HS-5 (cell line): ENCODE data around the gene SOCS2.
"Not testable (repeated sequence)": the region's sequence is repeated elsewhere in the genome, so short reads cannot be mapped to it uniquely, and the experiment has no call there.

Source experiments
- DNase-seq: peaks from one replicate; pipeline ENCODE4 v3.0.0-alpha.2; 2012; ENCODE audit warnings: low read depth

Gene SOCS2

DNA sequence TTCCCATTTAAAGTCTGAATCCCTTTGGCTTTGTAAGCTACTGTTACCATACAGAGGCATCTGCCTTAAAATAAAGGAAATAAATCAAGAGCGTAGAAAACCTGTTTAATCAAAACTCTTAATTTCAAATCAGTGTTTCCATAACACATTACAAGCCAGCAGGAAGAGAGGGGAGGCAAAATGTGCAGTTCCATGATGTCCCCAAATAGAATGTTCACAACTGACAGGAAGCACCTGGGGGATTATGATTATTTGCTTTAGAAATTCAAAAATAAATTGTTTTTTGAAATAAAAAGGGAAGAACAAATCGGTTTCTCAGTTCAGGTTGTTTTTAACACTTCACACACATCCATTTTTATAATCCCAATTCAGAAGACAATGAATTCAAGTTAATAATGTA lies 21.4 kb downstream of the SOCS2 start:
- no peak for DNase-seq

DNA sequence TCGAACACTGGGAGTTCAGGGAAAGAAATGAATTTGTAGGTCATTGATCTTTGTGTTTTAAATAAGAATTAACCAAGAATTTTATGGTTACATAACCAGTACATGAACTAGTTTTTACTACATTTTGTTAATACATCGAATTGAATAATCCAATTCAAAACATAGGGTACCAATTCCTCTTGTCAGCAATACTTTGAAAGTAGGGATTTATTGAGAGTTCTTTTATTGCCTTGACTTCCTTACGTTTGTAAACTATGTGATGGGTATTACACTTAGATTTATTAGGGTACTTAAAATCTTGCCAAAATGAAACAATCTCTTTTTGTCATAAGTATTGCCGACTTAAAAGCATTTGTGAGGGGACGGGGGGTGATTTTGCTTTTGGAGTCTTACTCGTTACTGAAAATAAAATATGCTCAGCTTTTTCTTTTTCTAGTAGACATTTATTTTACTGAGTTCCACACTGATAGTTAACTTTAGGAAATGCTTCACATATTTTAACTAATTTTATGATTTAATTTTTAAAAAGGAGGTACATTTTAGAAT lies 22.4 kb downstream of the SOCS2 start:
- no peak for DNase-seq

DNA sequence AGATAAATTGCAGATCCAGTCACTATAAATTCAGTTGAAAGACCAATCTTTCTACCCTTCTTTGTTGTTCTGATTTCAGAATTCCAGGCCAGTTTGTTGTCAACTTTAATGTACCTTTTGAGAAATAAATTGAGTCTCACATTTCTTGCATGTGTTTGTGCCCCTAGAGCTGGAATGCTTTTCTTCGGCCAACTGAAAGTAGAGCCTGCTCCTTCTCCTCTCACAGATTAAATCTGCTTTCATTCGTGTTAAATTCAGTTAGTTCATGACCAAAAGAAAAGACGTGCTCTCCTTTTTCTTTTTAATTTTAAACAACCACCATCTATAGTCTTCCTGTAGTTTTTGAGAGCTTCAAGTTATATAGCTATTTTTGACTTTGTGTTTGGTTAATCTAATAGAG lies 22.9 kb downstream of the SOCS2 start:
- no peak for DNase-seq

DNA sequence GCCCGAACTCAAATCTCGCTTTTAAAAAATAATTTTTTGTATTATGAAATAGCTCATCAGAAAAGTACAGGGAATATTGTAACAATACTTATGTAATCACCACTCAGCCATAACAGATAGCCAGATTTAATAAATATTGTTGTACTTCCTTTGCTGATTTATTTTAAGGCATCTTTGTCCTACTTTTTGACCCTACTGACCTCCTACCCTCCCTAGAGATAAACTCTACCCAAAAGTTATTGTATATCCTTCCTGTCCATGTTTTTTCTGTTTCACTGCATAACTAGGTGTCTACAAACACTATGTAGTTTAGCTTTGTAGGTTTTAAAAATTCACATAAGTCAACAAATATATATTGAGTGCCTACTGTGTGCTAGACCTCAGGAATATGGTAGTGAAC lies 25.1 kb downstream of the SOCS2 start:
- DNase-seq: no peak

DNA sequence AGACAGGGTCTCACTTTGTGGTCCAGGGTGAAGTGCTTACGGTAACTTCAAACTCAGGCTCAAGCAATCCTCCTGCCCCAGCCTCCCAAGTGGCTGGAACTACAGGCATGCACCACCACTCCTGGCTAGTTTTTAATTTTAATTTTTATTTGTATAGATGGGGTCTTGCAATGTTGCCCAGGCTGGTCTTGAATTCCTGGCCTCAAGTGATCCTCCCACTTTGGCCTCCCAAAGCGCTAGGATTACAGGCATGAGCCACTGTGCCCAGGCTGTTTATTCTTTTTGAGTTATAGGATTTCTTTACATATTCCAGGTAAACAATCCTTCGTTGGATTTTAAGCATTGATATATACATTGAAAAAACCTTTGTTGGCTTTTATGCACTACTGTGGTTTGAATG lies 26.7 kb downstream of the SOCS2 start:
- DNase-seq: no peak

DNA sequence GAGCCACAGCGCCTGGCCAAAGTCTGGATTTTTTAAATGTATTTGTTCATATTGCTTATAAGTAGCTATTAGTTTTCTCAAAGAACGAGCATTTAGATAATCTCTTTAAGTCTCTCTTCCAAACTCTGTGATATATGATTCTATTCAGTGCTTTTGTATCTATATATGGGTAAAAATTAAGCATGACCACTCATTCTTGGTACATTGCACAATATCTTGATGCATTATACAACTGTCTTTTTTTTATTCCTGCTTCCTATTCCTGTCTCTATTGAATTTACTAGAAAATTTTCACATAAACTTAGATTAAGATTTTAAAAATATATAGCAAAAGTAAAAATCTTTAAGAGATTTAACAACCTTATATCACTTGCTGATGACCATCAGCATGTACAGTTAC lies 29.1 kb downstream of the SOCS2 start:
- no peak for DNase-seq

DNA sequence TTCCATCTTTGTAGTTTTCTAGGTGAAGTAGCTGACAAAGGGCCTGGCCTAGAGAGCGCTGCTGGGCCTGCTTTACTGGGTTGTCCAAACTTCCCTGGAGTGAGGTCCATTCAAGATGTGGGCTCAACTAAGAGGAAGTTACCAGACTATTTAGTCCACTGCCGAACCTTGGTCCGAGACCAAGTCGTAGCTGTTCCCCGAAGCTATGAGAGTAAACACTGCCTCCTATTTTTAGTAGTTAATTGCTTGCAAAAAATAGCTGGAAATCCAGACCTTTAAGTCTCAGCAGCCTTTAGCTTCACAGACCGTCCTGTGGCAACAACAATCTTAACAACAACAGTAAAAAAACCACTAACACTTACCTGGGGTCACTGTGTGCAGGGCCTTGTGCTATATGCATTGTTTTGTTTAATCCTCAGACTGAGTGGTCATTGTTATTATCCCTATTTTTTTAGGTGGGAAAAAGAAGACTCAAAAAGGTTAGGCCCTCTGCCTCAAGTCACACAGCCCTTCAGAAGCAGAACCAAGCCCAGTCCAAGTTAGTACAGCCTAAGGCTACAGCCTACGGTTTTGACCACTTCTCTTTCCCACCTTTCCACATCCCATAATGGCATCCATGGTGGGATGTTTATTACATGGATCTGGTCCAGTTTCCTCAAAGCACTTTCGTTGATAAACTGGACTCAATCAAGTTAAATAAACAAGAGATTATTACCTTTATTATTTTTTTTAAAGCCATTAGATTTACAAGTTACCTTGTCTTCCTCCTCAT lies 30.6 kb downstream of the SOCS2 start:
- no peak for DNase-seq

DNA sequence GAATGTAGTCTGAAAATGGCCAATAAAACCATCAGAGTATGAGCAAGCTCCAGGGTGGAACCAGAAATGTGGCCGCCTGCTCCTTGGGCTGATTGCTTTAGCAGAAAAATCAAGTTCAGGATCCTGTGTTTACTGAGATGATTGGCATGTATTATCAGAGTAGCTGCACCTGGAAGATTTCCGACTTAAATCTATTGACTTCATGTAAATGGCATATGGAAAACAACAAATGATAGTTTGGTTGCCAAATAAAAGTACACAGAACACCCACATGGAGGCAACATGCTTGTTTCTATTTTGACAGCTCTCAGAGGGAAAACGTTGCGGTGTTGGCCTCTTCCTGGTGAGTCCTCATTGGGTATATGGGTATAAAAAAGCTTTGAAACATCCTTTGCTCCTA lies 31.3 kb downstream of the SOCS2 start:
- DNase-seq: no peak

DNA sequence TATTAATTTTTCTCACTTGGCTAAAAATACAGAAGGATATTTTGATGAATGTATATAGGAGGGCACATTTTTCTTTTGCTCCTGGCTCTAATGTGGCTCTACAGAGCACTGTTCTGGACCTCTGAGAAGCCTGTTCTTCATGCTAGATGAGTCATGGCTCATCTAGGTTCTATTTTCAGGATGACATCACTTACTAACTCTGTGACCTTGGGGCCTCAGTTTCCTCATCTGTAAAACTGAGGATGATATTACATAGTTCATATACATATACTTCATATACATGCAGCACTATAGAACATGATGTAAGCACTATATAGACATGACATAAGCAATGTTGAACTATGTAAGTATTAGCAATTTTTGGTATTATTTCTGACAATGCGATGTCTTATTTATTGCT lies 35.8 kb downstream of the SOCS2 start:
- no peak for DNase-seq

DNA sequence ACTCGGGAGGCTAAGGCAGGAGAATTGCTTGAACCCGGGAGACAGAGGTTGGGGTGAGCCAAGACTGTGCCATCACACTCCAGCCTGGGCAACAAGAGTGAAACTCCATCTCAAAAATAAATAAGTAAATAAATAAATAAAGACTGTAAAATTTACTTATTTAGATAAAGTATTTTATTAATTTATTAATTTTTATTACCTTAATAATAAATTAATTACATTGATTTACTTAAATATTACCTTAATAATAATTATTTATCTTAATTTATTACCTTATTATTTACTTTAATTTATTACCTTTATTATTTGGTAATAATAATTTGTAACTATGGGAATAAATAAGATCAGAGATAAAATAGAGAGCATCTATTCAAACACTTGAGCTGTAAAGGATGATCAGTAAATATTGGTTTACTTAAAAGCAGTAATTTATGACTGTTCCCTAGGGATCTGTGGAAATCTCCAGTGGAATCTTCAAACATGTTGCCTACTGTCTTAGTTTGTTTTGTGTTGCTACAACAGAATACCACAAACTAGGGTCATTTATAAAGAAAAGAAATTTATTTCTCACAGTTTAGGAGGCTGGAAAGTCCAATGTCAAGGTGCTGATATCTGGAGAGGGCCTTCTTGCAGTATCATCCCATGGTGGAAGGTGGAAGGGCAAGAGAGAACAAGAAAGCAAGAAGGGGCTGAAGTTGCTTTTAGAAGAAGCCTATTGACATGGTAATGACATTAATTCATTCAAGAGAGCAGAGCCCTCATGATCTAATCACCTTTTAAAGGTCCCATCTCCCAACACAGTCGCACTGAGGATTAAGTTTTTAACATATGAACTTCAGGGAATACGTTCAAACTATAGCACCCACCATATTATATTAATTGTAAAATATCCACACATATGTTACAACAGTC lies 37.1 kb downstream of the SOCS2 start:
- DNase-seq: no peak

DNA sequence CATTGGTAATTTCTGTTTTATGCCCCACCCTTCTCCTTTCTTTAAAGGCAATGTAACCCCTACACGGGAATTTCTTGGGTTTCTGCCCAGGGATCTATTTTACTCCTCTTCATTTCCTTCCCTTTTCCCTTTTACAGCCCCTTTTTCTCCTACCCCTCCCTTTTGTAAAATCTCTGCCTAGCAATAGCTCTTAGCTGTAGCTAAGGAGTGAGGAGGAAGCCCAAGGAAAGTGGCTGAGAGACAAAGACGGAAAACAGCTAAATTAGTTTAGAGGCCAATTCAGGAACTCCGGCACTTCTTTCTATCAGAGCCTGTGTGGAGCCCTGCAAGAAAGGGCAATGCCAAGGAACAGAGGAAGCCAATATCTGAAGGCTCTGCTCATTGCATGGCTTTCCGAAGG lies 40.3 kb downstream of the SOCS2 start:
- no peak for DNase-seq

DNA sequence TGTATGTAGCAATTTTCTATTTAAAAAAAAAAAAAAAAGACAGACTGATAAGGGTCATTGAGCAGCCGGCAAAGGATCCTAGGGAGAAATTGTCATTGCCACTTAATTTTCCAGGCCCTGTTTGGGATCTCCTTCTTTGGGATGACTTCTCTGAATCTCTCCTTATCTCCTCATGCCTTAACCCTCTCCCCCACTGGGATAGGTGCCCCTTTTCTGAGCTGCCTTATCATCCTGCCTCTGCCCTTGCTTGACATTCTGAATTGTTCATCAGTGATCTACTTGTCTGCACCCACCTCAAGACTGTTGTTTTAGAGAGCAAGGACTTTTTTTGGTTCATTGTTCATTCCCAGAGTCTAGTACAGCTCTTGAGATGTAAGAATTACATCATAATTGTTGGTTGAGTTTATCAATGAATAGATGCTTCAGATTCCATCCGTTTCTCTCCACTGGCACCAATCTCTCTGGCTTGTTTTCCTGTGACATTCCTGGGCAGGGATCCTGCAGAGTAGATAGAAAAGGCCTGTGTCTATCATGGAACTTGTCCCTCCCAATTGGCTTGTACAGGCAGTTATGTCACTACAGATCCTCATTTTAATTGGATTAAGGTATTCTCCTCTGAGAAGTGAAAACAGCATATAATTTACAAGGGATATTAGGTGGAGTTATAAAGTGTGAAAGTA lies 42.6 kb downstream of the SOCS2 start:
- DNase-seq: no peak

DNA sequence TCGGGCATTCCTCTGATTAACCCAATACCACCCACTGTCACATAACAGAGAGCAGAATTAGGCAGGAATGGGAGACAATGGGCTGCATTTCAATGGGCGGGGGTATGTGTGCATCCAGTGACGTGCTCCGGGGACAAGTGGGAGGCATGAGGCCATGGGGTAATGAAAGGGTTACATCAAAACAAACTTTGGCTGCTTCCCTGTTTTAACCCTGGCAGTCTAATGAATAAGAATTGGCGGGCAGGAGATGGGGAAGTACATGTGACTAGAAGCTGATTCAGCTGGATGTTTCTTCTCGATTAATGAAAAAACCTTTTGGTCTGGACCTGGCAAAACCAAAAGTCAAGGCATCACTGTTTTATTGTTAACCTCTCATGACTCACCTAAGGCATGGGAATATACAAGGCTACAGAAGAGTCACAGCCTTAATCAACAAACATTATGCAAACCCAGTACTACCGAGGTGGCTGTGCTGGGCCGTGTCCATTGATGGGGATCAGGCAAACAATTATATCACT lies 44.2 kb downstream of the SOCS2 start:
- DNase-seq: no peak

DNA sequence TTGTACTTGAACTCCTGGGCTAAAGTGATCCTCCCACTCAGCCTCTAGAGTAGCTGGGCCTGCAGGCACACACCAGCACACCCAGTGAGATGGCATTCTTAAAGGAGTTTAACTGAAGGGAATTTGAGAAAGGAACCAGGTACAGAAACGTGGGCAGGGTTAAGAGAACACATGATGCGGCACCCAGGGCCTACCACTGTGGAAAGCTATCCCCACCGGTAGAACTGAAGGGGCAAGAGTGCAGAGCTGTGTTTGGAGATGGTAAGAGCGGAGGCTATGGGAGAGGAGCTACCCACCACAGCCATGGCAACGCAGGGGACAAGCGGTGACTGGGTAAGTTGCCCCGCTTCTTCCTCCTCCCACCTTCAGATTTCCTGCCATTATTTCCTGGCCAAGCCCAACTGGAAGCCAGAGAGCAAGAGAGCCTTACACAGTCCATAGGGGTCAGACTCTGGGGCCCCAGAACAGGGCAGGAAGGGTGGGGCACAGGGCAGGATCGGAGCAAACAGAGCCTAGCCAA lies 46.5 kb downstream of the SOCS2 start:
- DNase-seq: no peak

DNA sequence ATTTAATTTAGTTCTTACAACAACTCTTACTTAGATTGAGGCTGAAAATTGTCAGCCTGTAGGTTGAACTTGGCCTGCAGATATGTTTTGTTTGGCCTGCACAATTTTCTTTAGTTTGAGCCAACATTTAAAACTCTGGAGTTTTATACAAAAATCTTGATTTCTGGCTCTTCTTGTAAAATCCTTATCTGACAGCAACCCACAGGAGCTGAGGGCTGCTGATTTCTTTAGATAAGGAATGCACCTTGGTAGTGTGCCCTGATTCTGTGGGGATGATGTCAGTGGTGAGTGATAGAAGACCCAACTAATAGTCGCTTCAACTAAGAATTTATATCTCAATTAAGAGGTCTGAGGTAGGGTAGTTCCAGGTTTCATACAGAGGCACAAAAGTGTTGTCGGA lies 49.5 kb downstream of the SOCS2 start:
- no peak for DNase-seq

DNA sequence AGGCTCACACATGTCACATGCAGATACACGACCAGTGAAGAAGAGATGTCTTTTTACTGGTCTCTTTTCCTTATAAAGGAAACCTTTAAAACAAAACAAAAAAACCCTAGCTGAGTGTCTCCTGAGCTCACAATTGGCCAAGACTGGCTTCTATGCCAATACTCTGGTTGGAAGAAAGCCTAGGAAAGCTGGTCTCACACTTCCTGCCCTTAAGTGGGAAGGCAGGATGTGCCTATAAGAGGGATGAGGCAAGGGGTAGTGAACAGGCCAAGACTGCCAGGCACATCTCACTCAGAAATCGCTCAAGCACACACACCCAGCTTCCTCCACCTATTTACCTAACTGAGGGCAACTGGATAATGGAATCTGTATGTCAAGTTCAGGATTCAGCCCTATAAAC lies 50.0 kb downstream of the SOCS2 start:
- peak; percentile 14 for DNase-seq

DNA sequence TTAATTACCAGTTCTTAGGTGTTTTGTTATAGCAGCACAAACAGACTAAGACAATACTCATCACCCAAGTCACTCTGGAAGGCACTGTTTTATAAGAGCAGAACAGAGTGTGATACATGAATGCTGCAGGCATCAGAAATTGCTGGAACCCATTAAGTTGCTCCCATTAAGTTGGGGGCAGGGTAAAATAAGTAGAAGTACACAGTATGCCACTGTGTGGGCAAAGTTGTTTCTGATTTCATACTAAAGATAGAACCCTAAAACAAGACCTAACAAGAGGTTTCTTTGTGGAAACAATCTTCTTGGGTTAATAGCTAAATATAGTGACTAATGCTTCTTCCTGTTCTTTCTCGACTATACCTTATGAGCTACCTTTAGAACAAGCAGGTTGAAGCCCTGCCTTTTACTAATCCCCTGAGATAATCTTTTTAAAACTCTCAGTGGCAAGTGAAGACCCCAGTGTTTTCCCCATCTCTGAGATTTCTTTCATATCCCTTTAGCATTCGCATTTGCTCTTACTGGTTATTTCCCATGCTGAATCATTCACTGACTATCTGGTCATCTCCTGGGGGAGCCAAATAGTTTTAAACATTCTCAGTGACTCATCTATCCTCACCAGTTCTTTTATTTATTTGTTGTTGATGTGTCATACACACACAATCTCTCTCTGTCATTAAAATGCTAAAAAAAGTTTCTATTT lies 52.3 kb downstream of the SOCS2 start:
- DNase-seq: peak; percentile 95

DNA sequence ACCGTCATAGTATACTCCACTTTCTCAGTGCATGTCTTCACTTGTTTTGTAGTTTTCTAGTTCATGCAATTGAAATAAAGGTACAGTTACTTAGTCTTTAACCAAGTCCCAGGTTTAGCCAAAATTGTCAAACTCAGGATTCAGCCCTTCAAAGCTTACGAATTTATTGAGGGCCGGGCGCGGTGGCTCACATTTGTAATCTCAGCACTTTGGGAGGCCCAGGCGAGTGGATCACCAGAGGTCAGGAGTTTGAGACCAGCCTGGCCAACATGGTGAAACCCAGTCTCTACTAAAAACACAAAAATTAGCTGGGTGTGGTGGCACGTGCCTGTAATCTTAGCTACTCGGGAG lies 52.8 kb downstream of the SOCS2 start:
- DNase-seq: not testable (repeated sequence)

DNA sequence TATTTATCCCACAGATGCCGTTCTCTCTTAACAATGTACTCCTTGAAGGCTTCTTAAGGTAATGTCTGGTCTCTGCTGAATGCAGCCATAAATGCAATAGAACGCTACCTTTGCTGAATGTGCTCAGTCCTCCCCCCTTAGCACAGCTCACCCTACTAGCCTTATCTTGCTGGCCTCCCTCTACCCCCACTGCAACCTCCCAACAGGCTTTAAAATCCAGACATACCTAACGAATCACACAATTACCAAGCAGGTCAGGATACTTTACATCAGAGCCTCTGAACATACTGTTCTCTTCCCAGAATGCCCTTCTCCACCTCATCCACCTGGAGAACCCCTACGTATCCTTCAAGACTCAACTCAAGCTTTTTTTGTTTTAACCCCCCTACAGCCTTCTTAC lies 53.7 kb downstream of the SOCS2 start:
- DNase-seq: no peak
